Nephron progenitor cell (in vitro differentiated cells): ENCODE measurements around the gene ADAMTS7.

Source experiments
- DNase-seq: peaks from one replicate; pipeline ENCODE4 v3.0.0; 2021
- H3K27ac Mint-ChIP-seq: 2 replicates; pipeline ENCODE4 v1.8.0; 2021; ENCODE audit warnings: mild to moderate bottlenecking, moderate library complexity, mixed read lengths
- H3K27me3 Mint-ChIP-seq: 2 replicates; pipeline ENCODE4 v1.8.0; 2021; ENCODE audit warnings: mild to moderate bottlenecking, low read depth, mixed read lengths; ENCODE audit not compliant: poor library complexity
- H3K36me3 Mint-ChIP-seq: 2 replicates; pipeline ENCODE4 v1.8.0; 2021; ENCODE audit warnings: low read depth, mixed read lengths
- H3K4me1 Mint-ChIP-seq: 2 replicates; pipeline ENCODE4 v1.8.0; 2021; ENCODE audit warnings: mixed read lengths
- H3K4me3 Mint-ChIP-seq: 2 replicates; pipeline ENCODE4 v1.8.0; 2021; ENCODE audit warnings: mild to moderate bottlenecking, moderate library complexity, mixed read lengths
- H3K9me3 Mint-ChIP-seq: 2 replicates; pipeline ENCODE4 v1.8.0; 2021; ENCODE audit warnings: mild to moderate bottlenecking, moderate library complexity, mixed read lengths
- CTCF ChIP-seq: fragments of 200-600 bp; sonication (generic); IDR thresholded peaks from 2 replicates; pipeline ENCODE4 v1.5.0; 2021; ENCODE audit warnings: antibody characterized with exemption

Gene ADAMTS7

DNA sequence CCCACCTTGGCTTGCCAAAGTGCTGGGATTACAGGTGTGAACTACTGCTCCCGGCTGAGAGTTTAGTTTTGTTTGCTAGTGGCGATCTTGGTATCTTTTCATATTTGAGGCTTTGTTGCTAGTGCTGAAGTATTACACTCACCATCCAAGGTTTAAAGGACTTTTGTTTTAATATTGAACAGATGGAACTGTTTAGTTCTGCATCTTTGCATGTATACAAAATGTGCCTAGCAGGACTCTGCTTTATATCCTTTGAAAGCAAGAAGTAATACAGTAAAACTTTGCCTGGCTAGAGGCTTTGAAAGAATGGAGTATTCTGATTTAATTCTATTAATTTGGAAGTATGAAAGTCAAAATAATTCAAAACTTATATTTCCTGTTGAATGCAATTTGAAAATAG lies 92.4 kb downstream of the ADAMTS7 start:
- Mint-ChIP-seq H3K4me1 (no peaks in the 10 kb centered on the region), H3K27ac (no peak overlapping the region), H3K27me3 (peaks cover 16% of the 10 kb centered on the region), H3K9me3 (peaks cover 33% of the 10 kb centered on the region), H3K36me3 (no peaks in the 10 kb centered on the region), H3K4me3 (no peak overlapping the region)
- DNase-seq = no peak
- TF ChIP-seq CTCF = no peak

- Mint-ChIP-seq H3K9me3 (peaks cover 40% of the 10 kb centered on the region), H3K27me3 (peaks cover 16% of the 10 kb centered on the region), H3K36me3 (no peaks in the 10 kb centered on the region), H3K4me3 (no peak overlapping the region), H3K27ac (no peak overlapping the region), H3K4me1 (no peaks in the 10 kb centered on the region)
- DNase-seq = no peak
- no peak for TF ChIP-seq CTCF
Measured at GRCh38 chr15:78717956-78718656, 93.2 kb downstream of the ADAMTS7 start.

DNA sequence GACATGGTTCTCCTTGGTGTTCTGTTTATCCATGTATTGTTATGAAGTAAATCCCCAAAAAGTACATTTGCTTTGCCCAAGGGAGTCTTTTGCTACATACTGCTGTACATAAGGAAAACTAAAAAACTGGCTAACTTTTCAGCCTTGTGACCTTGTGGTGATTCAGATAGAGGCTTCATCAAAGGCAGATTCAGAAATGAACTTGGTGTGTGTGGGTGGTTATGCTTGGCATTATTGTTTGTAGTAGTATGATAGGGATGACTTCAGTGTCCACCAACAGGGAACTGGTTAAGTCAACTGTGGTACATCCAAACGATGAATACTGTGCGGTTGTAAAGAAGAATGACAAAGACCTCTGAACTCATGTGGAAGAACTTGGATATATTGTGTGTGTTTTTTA lies 94.6 kb downstream of the ADAMTS7 start:
- no peaks in the 10 kb centered on the region for H3K36me3 Mint-ChIP-seq
- H3K27ac Mint-ChIP-seq = no peak overlapping the region
- no peak for TF ChIP-seq CTCF
- no peak for DNase-seq
- peaks cover under 1% of the 10 kb centered on the region for H3K4me1 Mint-ChIP-seq
- H3K4me3 Mint-ChIP-seq = no peak overlapping the region
- H3K27me3 Mint-ChIP-seq = peaks cover 16% of the 10 kb centered on the region
- H3K9me3 Mint-ChIP-seq = peaks cover 42% of the 10 kb centered on the region

- Mint-ChIP-seq H3K36me3 (no peaks in the 10 kb centered on the region), H3K4me1 (peaks cover 5% of the 10 kb centered on the region), H3K27me3 (peaks cover 17% of the 10 kb centered on the region), H3K4me3 (no peak overlapping the region), H3K9me3 (peaks cover 44% of the 10 kb centered on the region), H3K27ac (no peak overlapping the region)
- TF ChIP-seq CTCF = no peak
- no peak for DNase-seq
Measured at GRCh38 chr15:78715930-78716329, 95.3 kb downstream of the ADAMTS7 start.

DNA sequence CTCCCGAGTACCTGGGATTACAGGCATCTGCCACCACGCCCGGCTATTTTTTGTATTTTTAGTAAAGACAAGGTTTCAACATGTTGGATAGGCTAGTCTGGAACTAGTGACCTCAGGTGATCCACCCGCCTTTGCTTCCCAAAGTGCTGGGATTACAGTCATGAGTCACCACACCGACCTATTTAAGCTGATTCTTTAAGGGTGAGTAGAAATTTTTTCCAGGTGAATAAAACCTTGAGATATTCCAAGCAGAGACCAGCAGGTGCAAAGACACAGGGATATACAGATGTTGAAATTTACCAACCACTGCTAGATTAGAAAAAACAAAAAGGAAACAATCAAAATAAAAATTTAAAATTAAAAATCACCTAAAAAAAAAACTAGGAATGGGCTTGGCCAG lies 95.8 kb downstream of the ADAMTS7 start:
- Mint-ChIP-seq H3K27ac (no peak overlapping the region), H3K9me3 (peaks cover 44% of the 10 kb centered on the region), H3K36me3 (no peaks in the 10 kb centered on the region), H3K4me3 (no peak overlapping the region), H3K27me3 (peaks cover 22% of the 10 kb centered on the region), H3K4me1 (peaks cover 5% of the 10 kb centered on the region)
- DNase-seq = no peak
- no peak for TF ChIP-seq CTCF

GRCh38 chr15:78714890-78715289 lies 96.4 kb downstream of the ADAMTS7 start:
- Mint-ChIP-seq H3K9me3 (peaks cover 43% of the 10 kb centered on the region), H3K4me1 (peaks cover 5% of the 10 kb centered on the region), H3K27ac (no peak overlapping the region), H3K36me3 (no peaks in the 10 kb centered on the region), H3K27me3 (peaks cover 27% of the 10 kb centered on the region), H3K4me3 (no peak overlapping the region)
- no peak for DNase-seq
- TF ChIP-seq CTCF = no peak
